BLaER1 (cell line): Measurements from ENCODE around the gene DMBX1.

ENCODE experiments used
- H3K27ac ChIP-seq: shearing (Covaris generic); formaldehyde crosslinking; 2 replicates; pipeline ENCODE4 v1.8.1; 2022
- H3K27me3 ChIP-seq: shearing (Covaris generic); formaldehyde crosslinking; 2 replicates; pipeline ENCODE4 v1.8.1; 2022
- H3K36me3 ChIP-seq: shearing (Covaris generic); formaldehyde crosslinking; 2 replicates; pipeline ENCODE4 v1.8.1; 2022
- H3K4me1 ChIP-seq: shearing (Covaris generic); formaldehyde crosslinking; 2 replicates; pipeline ENCODE4 v1.8.1; 2022
- H3K4me2 ChIP-seq: shearing (Covaris generic); formaldehyde crosslinking; 2 replicates; pipeline ENCODE4 v1.8.1; 2022
- H3K4me3 ChIP-seq: shearing (Covaris generic); formaldehyde crosslinking; 2 replicates; pipeline ENCODE4 v1.8.1; 2022
- H3K9ac ChIP-seq: shearing (Covaris generic); formaldehyde crosslinking; 2 replicates; pipeline ENCODE4 v1.8.1; 2022
- H3K9me3 ChIP-seq: shearing (Covaris generic); formaldehyde crosslinking; 2 replicates; pipeline ENCODE4 v1.8.1; 2022
- H4K20me1 ChIP-seq: shearing (Covaris generic); formaldehyde crosslinking; 2 replicates; pipeline ENCODE4 v1.8.1; 2022
- Cebpa-rat ChIP-seq: shearing (Covaris generic); IDR thresholded peaks from 2 replicates; pipeline ENCODE4 v1.8.1; 2022

The DMBX1 gene

DNA sequence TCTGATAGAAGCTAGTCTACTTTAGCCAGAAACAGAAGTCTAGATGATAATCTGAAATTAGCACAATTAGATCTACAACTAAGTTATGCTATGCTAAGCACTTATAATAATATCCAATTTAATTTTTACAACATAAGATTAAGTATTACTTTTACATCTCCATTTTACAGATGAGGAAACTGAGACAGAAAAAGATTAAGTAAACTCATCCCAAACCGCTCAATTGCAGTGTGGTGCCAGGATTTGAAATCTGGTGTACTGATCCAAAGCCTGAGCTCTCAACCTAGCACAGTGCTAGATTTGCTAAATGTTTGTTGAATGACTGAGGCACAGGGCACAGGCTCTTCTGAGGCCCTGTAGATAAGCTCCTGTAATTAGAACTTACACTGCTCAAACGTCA is 48.0 kb downstream of the DMBX1 start:
- Histone ChIP-seq H3K4me3 (no peak overlapping the region), H3K27me3 (peaks cover 31% of the 10 kb centered on the region), H3K27ac (no peak overlapping the region), H3K4me1 (peaks cover 6% of the 10 kb centered on the region; the same call in 1 of the 2 replicates), H3K4me2 (no peak overlapping the region), H3K9ac (no peak overlapping the region), H4K20me1 (peaks cover under 1% of the 10 kb centered on the region; the same call in 1 of the 2 replicates), H3K36me3 (no peaks in the 10 kb centered on the region), H3K9me3 (peaks cover 12% of the 10 kb centered on the region)
- no peak for TF ChIP-seq Cebpa-rat

DNA sequence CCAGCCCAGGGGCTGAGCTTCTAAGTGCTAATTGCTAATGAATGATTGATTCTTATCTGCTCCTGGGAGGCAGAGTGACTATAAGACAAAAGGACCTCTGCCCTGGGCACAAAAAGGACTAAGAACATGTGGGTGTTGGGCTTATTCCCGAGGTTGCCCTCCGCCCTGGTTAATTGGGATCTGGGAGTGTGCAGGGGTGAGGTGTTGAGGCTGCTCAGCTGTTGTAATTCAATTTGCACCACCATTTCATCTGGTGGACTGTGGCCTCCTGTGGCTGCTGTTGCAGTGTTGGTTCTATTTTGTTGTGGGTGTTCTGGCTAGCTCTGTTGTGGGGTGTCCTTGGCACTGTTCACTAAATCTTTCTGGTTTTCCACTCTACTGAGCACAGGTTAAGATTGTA is 48.5 kb downstream of the DMBX1 start:
- Histone ChIP-seq H3K36me3 (no peaks in the 10 kb centered on the region), H3K9ac (no peak overlapping the region), H4K20me1 (no peaks in the 10 kb centered on the region), H3K4me1 (peaks cover 5% of the 10 kb centered on the region; the same call in 1 of the 2 replicates), H3K4me2 (no peak overlapping the region), H3K4me3 (no peak overlapping the region), H3K27me3 (peaks cover 26% of the 10 kb centered on the region), H3K27ac (no peak overlapping the region), H3K9me3 (peaks cover 12% of the 10 kb centered on the region)
- TF ChIP-seq Cebpa-rat = no peak
